Measurements from ENCODE around the gene EPHB4.

GRCh38 chr7:100874577-100875355 lies 47.4 kb upstream of the EPHB4 start, which contains the start of gene SRRT:
- TF ChIP-seq CTCF (IDR thresholded peaks at IDR 0.05) (peak in 2 of 3 experiments; percentile 43 to 65), POLR2A (IDR thresholded peaks at IDR 0.05; ENCODE audit: low read depth) (peak; percentile 92), POLR2AphosphoS5 (IDR thresholded peaks at IDR 0.05) (peak; percentile 99 to 100), EP300 (IDR thresholded peaks at IDR 0.05) (no peak)

Data from esophagus muscularis mucosa (tissue), 4 donors.